Epithelial cell of proximal tubule (primary cell): ENCODE measurements around the gene PDE6G. TPM values are rescaled to one million over a fixed set of nuclear protein-coding genes. Genes with fewer than 3 reads are reported as not detected.

Experiments used
- DNase-seq: peaks from one replicate; pipeline ENCODE4 v3.0.0-alpha.2; 2011; ENCODE audit warnings: low read depth
- H3K4me3 ChIP-seq: 2 replicates; pipeline ENCODE4 v1.5.1; 2011; ENCODE audit warnings: low read depth, mild to moderate bottlenecking, low read length
- total RNA-seq: library from RNA; depleted of rRNA; stranded (reverse); fragments of >200 nt; gene quantifications from 2 replicates; pipeline ENCODE4 v1.2.3, GENCODE V29; 2015
- TF ChIP-seq, protein P1 (sequence below): conservative IDR thresholded peaks from 2 replicates; pipeline ENCODE4 v1.5.1; 2012; ENCODE audit warnings: low read depth, mild to moderate bottlenecking, low read length

PDE6G gene
- total RNA-seq, result 14.2 and 23.5 TPM in 2 replicates

DNA sequence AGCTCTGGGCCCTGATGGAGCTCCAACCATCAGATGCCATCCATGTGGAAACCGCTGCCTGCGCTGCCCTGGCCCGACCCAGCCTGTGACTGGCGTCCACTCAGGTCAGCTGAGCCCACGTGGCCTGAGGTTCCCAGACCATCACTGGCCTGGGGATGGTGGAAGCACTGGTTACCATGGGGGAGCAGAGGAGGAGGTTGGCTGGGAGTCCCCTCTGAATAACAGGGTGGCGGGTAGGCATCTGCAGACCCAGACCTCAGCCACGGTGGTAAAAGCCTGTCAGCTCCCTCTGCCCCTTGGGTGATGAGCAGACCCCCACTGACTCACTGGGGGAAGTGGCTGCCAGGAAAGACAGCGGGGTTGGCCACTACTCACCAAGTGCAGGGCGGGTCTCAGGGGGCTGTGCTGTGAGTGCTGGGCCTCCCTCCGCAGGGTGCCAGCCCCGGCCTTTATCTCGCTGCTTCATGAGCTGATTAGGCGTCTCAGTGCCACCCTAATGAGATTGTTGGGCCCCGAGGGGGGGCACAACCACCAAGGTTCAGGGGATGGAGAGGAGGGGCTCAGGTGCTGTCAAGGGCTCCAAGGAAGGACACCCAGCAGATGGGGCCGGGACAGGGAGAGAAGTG lies at the start of gene PDE6G:
Gene PDE6G (minus strand): TSS at position 425 of the 626 bp plus-strand sequence. CDS start 3,237 bp downstream, outside the sequence.
- no peak for DNase-seq
- TF ChIP-seq, protein P1, sequence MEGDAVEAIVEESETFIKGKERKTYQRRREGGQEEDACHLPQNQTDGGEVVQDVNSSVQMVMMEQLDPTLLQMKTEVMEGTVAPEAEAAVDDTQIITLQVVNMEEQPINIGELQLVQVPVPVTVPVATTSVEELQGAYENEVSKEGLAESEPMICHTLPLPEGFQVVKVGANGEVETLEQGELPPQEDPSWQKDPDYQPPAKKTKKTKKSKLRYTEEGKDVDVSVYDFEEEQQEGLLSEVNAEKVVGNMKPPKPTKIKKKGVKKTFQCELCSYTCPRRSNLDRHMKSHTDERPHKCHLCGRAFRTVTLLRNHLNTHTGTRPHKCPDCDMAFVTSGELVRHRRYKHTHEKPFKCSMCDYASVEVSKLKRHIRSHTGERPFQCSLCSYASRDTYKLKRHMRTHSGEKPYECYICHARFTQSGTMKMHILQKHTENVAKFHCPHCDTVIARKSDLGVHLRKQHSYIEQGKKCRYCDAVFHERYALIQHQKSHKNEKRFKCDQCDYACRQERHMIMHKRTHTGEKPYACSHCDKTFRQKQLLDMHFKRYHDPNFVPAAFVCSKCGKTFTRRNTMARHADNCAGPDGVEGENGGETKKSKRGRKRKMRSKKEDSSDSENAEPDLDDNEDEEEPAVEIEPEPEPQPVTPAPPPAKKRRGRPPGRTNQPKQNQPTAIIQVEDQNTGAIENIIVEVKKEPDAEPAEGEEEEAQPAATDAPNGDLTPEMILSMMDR, result no peak
- no peak within 1 kb of the TSS for H3K4me3 ChIP-seq

- no peak overlapping the region for H3K4me3 ChIP-seq
- TF ChIP-seq, protein P1, result no peak
- no peak for DNase-seq
Observed at GRCh38 chr17:81705518-81706231, 49.3 kb upstream of the PDE6G start.

- TF ChIP-seq, protein P1, result no peak
- no peak for DNase-seq
- peak overlapping the region; percentile 96 for H3K4me3 ChIP-seq
Observed at GRCh38 chr17:81703747-81704654, 47.7 kb upstream of the PDE6G start.

DNA sequence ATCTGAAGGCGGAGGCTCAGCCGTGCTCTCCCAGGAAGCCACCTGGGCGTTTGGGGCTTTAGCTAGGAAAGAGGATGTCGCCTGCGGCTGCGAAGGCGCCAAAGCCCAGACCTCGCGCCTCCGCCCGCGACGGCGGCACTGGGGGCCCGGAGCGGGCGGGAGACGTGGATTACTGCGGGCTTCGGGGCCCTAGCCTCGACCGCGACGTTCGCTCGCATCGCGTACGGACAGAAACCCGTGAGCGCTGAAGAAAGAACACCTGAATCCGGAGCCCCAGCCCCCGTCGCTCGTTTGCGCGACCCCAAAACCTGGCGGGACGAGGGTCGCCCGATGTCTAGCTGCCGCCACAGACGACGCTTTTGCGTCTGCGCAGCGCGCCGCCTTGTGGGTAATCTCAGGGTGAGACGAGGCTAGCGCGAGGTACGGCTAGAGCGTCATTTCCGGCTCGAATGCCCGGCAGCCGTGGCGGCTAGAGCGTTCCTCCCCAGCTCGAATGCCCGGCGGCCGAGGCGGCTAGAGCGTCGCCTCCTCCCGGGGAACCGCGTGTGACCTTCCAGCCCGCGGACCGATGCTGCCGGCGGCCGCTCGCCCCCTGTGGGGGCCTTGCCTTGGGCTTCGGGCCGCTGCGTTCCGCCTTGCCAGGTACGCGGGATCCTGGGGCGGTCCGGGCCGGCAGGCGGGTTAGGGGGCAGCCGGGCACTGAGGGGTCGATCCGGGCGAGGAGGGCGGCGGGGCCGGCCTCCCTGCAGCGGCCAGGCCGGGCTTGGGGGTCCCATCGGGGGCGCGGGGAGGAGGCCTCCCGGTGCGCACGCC lies 46.8 kb upstream of the PDE6G start, which contains the start of gene MRPL12:
Gene MRPL12 (plus strand): TSS at position 434 of the 813 bp plus-strand sequence. CDS start 135 bp downstream, at position 569.
- peak within 1 kb of the TSS; percentile 96 for H3K4me3 ChIP-seq
- DNase-seq, result no peak
- TF ChIP-seq, protein P1, result no peak

DNA sequence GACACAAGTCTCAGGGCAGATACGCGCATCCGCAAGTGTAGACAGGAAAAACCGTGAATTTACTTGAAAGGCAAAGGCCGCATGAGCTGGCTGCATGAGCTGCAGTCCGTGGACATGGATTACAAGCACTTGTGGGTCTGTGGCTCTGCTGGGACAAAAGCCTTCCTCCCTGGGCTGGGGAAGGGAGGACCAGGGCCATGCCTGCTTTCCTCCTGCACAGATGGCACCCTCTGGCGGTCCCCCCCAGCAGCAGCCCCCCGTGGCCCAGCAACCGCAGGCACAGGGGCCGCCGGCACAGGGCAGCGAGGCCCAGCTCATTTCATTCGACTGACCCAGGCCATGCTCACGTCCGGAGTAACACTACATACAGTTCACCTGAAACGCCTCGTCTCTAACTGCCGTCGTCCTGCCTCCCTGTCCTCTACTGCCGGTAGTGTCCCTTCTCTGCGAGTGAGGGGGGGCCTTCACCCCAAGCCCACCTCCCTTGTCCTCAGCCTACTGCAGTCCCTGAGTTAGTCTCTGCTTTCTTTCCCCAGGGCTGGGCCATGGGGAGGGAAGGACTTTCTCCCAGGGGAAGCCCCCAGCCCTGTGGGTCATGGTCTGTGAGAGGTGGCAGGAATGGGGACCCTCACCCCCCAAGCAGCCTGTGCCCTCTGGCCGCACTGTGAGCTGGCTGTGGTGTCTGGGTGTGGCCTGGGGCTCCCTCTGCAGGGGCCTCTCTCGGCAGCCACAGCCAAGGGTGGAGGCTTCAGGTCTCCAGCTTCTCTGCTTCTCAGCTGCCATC lies 45.1 kb upstream of the PDE6G start:
- TF ChIP-seq, protein P1, result peak; percentile 23
- DNase-seq, result no peak
- peak overlapping the region; percentile 96 for H3K4me3 ChIP-seq
